Measurements from ENCODE around the gene HEPACAM2. TPM values are rescaled to one million over a fixed set of nuclear protein-coding genes. Genes with fewer than 3 reads are reported as not detected.

HEPACAM2 gene
- total and polyA plus RNA-seq, 2 of the 4 experiments (the other 2 are of a cell fraction), result under 0.01 to 0.05 TPM

GRCh38 chr7:93196336-93196735, 29.9 kb downstream of the HEPACAM2 start:
- H2AFZ ChIP-seq (replicated peaks; ENCODE audit: low read length, poor library complexity), result no peak overlapping the region
- no peak overlapping the region for H4K5ac ChIP-seq (ENCODE audit: low read depth, low read length)
- H2BK15ac ChIP-seq (ENCODE audit: low read depth, low read length), result no peak overlapping the region
- intact Hi-C loops (cut with micrococcal nuclease) (no loop called here), in situ Hi-C loops (cut with MboI; ENCODE audit: low sequenced_read_pairs) (no loop called here), dilution Hi-C loops (cut with HindIII; ENCODE audit: low sequenced_read_pairs, unreplicated experiment) (no loop called here)
- ATAC-seq (ENCODE audit: low read depth), result no peak
- H2AK9ac ChIP-seq (replicated peaks; ENCODE audit: low read depth, low read length, poor library complexity), result no peak overlapping the region
- H2BK5ac ChIP-seq (ENCODE audit: low read depth, low read length, poor library complexity, severe bottlenecking), result no peak overlapping the region
- no peak overlapping the region for H3K18ac ChIP-seq (ENCODE audit: low read depth, low read length)
- H3K4ac ChIP-seq (ENCODE audit: low read depth, low read length), result no peak overlapping the region
- no peak overlapping the region for H2BK20ac ChIP-seq (ENCODE audit: low read depth, low read length)
- no peaks in the 10 kb centered on the region for H4K20me1 ChIP-seq (ENCODE audit: insufficient read depth, low read length)
- H3K9me3 ChIP-seq (ENCODE audit: control insufficient read depth, insufficient read depth, low read length), result no peaks in the 10 kb centered on the region
- no peak overlapping the region for H2AK5ac ChIP-seq (ENCODE audit: low read depth, low read length)
- H3K79me1 ChIP-seq (ENCODE audit: low read depth in 1 of 2, low read length in 2 of 2), result no peaks in the 10 kb centered on the region
- no peak overlapping the region for H2BK120ac ChIP-seq (ENCODE audit: low read depth, low read length)
- TF ChIP-seq CTCF (conservative IDR thresholded peaks at IDR 0.05; ENCODE audit: low read depth, low read length) (no peak), MAFK (IDR thresholded peaks at IDR 0.05; ENCODE audit: low read depth, low read length) (no peak), MAZ (IDR thresholded peaks at IDR 0.05; ENCODE audit: borderline replicate concordance, low read depth, low read length) (no peak), POLR2A (IDR thresholded peaks at IDR 0.05; ENCODE audit: low read depth, low read length) (no peak), RAD21 (IDR thresholded peaks at IDR 0.05; ENCODE audit: low read length) (no peak), USF2 (IDR thresholded peaks at IDR 0.05; ENCODE audit: low read depth, low read length) (no peak), NFE2L2 (IDR thresholded peaks at IDR 0.05; ENCODE audit: low read depth, low read length) (no peak), RCOR1 (IDR thresholded peaks at IDR 0.05; ENCODE audit: insufficient replicate concordance, low read length) (no peak), ELK1 (IDR thresholded peaks at IDR 0.05; ENCODE audit: borderline replicate concordance, low read depth, low read length) (no peak), CHD1 (IDR thresholded peaks at IDR 0.05; ENCODE audit: low read depth, low read length) (no peak), MXI1 (IDR thresholded peaks at IDR 0.05; ENCODE audit: borderline replicate concordance, low read depth, low read length) (no peak), FOS (IDR thresholded peaks at IDR 0.05; ENCODE audit: low read depth, low read length) (no peak)
- no peak for DNase-seq
- H3K4me1 ChIP-seq (ENCODE audit: control insufficient read depth, insufficient read depth, low read length), result no peaks in the 10 kb centered on the region
- H3K27me3 ChIP-seq (ENCODE audit: control insufficient read depth, insufficient read depth, low read length), result peaks cover 5% of the 10 kb centered on the region
- H4K8ac ChIP-seq (ENCODE audit: low read depth in 2 of 2, low read length in 2 of 2), result no peak overlapping the region
- H3K36me3 ChIP-seq (ENCODE audit: control insufficient read depth, insufficient read depth, low read length), result no peaks in the 10 kb centered on the region
- H3K9me1 ChIP-seq (ENCODE audit: insufficient read depth, low read length), result no peaks in the 10 kb centered on the region
- no peak overlapping the region for H3K4me3 ChIP-seq (ENCODE audit: insufficient read depth, low read depth, low read length)
- WGBS, 2 experiments (ENCODE audit: extremely low coverage in 2 of 2, insufficient read length in 1 of 2), result no CpG with 5 or more reads among the region's 2 CpGs
- no peak overlapping the region for H3K9ac ChIP-seq (ENCODE audit: low read depth, low read length)
- no peak overlapping the region for H3K27ac ChIP-seq (ENCODE audit: insufficient read depth, low read length)
- H3K56ac ChIP-seq (ENCODE audit: extremely low read depth, insufficient read depth, low read length), result no peak overlapping the region
- no peak overlapping the region for H3K23ac ChIP-seq (ENCODE audit: low read depth, low read length)
- H3K4me2 ChIP-seq (ENCODE audit: low read depth, low read length), result no peak overlapping the region
- H4K91ac ChIP-seq (ENCODE audit: insufficient read depth, low read depth, low read length), result no peak overlapping the region
- H3K14ac ChIP-seq (replicated peaks; ENCODE audit: low read depth, low read length), result no peak overlapping the region
- CTCF ChIA-PET, result no interaction called here
- POLR2A ChIA-PET (ENCODE audit: unreplicated experiment), result no interaction called here
- BruUV-seq (replicated peaks), result no TSS peak

All from IMR-90 (cell line).